Mucosa of stomach (tissue), 1 donor: ENCODE results near the gene NKD2.

Source experiments
- H3K27me3 ChIP-seq: one replicate; pipeline ENCODE4 v1.7.0; 2013; ENCODE audit warnings: mild to moderate bottlenecking, low read length; ENCODE audit not compliant: control insufficient read depth, insufficient read depth
- H3K36me3 ChIP-seq: one replicate; pipeline ENCODE4 v1.7.0; 2013; ENCODE audit warnings: low read length; ENCODE audit not compliant: control insufficient read depth, insufficient read depth
- H3K4me1 ChIP-seq: one replicate; pipeline ENCODE4 v1.7.0; 2013; ENCODE audit warnings: mild to moderate bottlenecking, low read length; ENCODE audit not compliant: control insufficient read depth, insufficient read depth
- H3K4me3 ChIP-seq: one replicate; pipeline ENCODE4 v1.7.0; 2013; ENCODE audit warnings: low read length
- H3K9ac ChIP-seq: one replicate; pipeline ENCODE4 v1.7.0; 2013; ENCODE audit warnings: mild to moderate bottlenecking, low read length, moderate library complexity
- H3K9me3 ChIP-seq: one replicate; pipeline ENCODE4 v1.7.0; 2013; ENCODE audit warnings: mild to moderate bottlenecking, low read length, moderate library complexity; ENCODE audit not compliant: control insufficient read depth
- donor health status: Pancreatic carcinoma.

Gene NKD2

DNA sequence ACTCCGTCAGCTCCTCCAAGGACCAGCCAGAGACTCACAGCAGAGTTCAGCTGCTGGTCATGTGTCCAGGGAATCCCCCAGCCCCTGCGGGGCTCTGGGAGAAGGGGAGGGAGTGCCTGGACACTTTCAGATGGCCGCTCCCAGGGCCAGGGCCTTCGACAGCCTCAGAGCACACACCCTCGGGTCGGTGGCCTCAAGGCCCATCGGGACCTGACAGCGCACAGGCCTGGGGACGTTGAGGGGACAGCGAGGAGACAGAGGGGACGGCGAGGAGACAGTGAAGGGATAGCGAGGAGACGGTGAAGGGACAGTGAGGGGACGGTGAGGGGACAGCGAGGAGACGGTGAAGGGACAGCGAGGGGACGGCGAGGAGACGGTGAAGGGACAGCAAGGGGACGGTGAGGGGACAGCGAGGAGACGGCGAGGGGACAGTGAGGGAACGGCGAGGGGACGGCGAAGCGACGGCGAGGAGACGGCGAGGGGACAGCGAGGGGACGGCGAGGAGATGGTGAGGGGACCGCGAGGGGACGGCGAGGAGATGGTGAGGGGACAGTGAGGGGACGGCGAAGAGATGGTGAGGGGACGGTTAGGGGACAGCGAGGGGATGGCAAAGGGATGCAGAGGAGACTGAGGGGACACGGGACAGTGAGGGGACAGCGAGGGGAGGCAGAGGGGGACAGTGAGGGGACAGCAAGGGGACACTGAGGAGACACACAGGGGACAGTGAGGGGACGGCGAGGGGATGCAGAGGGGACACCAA is 56.0 kb downstream of the NKD2 start:
- H3K27me3 ChIP-seq: no peaks in the 10 kb centered on the region
- H3K4me1 ChIP-seq: no peaks in the 10 kb centered on the region
- H3K9ac ChIP-seq: no peak overlapping the region
- H3K4me3 ChIP-seq: no peak overlapping the region
- no peaks in the 10 kb centered on the region for H3K36me3 ChIP-seq
- H3K9me3 ChIP-seq: no peaks in the 10 kb centered on the region

DNA sequence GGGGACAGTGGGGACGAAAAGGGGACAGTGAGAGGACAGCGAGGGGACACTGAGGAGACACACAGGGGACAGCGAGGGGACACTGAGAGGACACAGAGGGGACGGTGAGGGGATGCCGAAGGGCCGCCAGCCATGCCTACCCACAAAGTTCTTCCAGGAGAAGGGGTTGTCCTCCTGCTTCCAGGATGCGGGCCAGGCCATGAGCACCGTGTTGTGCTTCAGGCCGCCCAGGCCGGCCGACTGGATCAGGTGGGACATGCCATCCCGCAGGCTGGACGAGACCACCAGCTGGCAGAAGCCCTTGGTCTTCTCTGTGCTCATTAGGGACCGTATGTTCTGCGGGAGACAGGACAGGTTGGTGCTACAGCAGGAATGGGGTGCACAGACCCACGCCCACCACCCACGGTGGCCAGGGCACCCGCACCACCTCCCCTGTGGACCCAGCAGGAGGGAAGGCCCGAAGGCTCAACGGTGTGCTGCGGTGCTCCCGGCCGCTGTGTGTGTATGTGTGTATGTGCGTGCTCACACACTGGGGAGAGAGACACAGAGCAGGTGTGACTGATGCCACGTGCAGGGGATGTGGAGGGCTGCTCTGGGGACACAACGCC is 56.6 kb downstream of the NKD2 start:
- H3K36me3 ChIP-seq: no peaks in the 10 kb centered on the region
- no peaks in the 10 kb centered on the region for H3K9me3 ChIP-seq
- no peak overlapping the region for H3K9ac ChIP-seq
- no peaks in the 10 kb centered on the region for H3K27me3 ChIP-seq
- no peaks in the 10 kb centered on the region for H3K4me1 ChIP-seq
- H3K4me3 ChIP-seq: no peak overlapping the region

DNA sequence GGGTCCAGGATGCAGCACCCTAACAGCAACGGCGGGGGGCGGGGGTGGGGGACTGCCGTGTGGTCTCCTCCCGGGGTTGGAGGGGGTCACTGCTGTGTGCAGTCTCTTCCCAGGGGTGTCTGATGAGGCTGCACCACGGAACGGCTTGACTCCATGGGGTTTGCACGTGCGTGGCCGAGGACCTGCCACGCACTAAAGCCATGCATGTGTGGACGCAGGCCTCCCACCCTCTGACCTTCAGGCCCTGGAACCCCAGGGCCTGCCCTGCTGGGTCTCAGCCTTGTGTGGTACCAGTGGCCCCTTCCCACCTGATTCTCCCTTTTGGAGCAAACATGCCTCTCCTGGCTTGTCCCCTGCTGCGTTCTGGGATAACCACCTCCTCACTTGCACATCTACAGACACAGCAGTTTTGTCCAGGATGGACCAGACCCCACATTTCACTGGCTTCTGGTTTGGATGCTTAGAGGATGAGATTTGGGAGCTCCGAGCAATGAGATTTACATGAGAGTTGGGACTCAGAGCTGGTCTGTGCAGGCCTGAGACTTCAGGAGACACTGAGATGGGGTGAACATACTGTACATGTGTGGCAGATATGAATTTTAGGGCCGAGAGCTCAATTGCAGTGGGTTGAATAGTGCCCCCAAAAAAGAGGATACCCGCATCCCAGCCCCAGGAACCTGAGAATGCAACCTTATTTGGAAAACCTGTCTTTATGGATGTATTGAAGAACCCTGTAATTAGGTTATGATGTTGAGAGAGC is 57.5 kb downstream of the NKD2 start:
- H3K36me3 ChIP-seq: no peaks in the 10 kb centered on the region
- no peak overlapping the region for H3K9ac ChIP-seq
- no peaks in the 10 kb centered on the region for H3K27me3 ChIP-seq
- H3K4me3 ChIP-seq: no peak overlapping the region
- no peaks in the 10 kb centered on the region for H3K9me3 ChIP-seq
- H3K4me1 ChIP-seq: no peaks in the 10 kb centered on the region

DNA sequence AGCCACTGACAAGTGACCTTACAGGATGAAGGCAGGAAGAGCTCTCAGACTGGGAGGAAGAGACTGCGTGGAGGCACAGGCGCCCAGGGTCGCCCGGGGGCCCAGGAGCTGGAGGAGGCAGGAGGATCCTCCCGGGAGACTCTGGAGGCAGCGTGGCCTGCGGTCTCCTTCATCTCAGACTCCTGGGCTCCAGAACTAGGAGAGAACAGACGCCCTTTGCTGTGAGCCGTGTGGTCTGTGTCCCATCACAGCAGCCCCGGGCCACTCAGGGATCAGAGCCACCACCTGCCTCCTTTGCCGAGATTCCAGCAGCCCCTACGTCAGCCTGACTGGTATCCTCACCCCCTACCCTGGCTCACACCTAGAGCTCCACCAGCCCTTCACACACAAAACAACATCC is 58.1 kb downstream of the NKD2 start:
- no peaks in the 10 kb centered on the region for H3K9me3 ChIP-seq
- no peaks in the 10 kb centered on the region for H3K36me3 ChIP-seq
- H3K9ac ChIP-seq: no peak overlapping the region
- no peaks in the 10 kb centered on the region for H3K27me3 ChIP-seq
- H3K4me1 ChIP-seq: no peaks in the 10 kb centered on the region
- H3K4me3 ChIP-seq: no peak overlapping the region

DNA sequence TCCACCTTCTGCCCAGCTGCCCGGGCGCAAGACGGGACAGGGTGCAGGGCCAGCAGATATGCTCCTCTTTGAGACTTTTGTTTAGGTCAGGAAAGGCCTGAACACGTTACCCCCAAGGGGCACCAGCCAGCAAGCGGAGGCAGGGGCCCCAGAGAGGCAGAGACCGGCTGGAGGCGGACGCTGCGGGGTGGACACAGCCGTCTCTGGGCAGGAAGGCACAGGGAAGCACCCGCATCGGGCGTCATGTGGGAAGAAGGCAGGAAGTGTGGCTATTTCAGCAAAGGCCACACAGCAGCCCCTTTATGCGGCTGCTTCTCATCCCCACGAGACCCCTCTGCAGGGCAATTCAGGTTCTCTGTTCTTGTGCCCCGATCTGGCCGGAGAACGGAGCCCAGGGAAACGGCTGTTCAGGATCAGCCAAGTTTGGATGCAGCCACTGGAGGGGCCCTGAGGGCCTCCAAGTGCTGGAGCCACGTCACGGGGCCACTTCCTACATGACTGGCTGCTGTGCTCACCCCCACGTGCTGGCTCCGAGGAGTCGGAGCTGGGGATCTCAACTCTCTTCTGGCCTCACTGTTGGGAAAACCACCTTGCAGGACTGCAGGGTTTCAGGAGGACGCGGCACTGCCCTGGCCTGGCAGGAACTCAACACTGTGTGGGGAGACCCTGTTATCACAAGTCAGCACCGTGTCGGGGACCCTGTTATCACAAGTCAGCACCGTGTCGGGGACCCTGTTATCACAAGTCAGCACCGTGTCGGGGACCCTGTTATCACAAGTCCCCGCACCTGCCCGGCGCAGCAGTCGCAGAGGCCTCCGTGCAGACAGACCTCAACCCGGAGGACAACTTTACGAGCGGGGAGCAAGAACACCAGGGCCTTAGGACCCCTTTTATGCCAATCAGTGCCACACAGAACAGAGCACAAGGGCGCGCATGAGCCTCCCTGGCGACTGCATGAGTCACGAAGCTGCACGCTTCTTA is 58.8 kb downstream of the NKD2 start:
- H3K4me1 ChIP-seq: no peaks in the 10 kb centered on the region
- no peaks in the 10 kb centered on the region for H3K36me3 ChIP-seq
- H3K4me3 ChIP-seq: no peak overlapping the region
- no peak overlapping the region for H3K9ac ChIP-seq
- no peaks in the 10 kb centered on the region for H3K9me3 ChIP-seq
- H3K27me3 ChIP-seq: no peaks in the 10 kb centered on the region

DNA sequence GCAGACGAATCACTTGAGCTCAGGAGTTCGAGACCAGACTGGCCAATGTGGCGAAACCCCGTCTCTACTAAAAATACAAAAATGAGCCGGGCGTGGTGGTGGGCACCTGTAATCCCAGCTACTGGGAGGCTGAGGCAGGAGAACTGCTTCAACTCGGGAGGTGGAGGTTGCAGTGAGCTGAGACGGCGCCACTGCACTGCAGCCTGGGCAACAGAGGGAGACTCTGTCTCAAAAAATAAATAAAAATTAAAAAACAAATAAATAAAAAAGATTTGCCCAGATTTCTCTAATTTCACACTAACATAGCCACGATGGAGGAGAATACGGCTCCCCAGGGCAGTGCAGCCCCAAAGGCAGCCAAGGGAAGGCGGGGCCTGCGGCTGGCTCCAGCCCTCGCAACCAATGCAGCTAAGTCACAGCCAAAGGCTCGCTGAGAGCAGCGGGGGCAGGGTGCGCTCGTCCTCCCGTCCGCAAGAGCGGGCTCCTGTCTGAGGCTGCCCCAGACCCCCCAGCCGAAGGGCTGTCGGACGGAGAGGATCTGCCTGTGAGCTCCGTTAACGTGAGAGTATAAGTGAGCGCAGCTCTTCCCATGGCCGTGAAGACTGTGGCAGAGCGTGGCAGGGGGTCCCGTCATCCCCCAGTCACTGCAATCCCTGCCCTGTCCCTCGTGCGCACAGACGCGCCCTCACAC is 59.7 kb downstream of the NKD2 start:
- Histone ChIP-seq H3K27me3 (no peaks in the 10 kb centered on the region), H3K9ac (no peak overlapping the region), H3K9me3 (no peaks in the 10 kb centered on the region), H3K36me3 (no peaks in the 10 kb centered on the region), H3K4me3 (no peak overlapping the region), H3K4me1 (no peaks in the 10 kb centered on the region)

DNA sequence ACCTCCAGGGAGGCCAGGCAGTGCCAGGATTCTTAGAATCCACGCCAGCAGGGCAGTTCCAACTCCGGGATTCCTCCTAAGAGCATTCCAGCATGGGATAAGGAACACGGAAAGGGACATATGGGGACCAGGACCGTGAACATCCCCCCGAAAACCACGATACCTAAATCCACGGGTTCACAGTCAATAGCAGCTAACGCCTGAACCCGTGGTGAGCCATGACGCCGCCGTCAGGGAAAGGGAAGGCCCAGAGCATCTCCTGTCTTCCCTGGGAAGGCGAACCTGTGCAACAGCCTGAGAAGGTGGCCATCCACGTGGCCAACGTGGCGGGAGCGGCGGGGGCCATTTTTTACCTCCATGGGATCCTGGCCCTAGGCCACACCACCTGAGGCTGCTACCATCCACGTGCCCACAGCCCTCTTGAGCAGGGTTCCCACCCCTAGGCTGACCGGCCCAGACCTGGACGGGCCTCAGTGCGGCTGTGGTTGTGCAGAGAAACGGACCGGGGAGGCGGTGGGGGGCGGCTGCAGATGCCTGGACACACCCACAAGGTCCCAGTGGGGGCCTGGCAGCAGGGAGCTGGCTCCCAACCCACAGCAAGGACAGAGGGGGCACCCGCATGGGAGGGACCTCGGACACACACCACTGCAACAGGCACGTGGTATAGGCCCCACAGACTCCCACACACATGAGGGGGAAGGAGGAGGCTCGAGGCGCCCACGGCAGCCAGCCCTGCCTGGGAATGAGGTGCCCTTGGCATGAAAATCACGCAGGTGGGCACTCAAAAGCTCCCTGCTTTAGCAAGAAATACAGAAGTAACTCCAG is 60.5 kb downstream of the NKD2 start:
- H3K4me1 ChIP-seq: no peaks in the 10 kb centered on the region
- H3K9me3 ChIP-seq: no peaks in the 10 kb centered on the region
- H3K27me3 ChIP-seq: no peaks in the 10 kb centered on the region
- H3K36me3 ChIP-seq: no peaks in the 10 kb centered on the region
- no peak overlapping the region for H3K4me3 ChIP-seq
- no peak overlapping the region for H3K9ac ChIP-seq

DNA sequence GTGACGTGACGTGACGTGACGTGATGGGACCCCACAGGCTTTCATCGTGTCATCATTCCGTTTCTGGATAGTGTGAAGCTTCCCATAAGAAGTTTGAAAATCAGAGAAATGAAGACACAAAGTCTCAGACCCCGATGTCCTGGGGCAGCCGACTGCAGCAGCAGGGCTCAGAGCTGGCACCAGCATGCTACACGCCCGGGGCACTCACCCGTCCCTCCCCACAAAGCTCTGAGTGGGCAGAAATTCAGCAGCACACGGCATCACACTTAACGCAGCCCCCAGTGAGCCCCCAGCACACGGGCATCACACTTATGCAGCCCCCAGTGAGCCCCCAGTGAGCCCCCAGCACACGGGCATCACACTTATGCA is 61.1 kb downstream of the NKD2 start:
- Histone ChIP-seq H3K9ac (no peak overlapping the region), H3K27me3 (no peaks in the 10 kb centered on the region), H3K4me1 (no peaks in the 10 kb centered on the region), H3K4me3 (no peak overlapping the region), H3K36me3 (no peaks in the 10 kb centered on the region), H3K9me3 (no peaks in the 10 kb centered on the region)

DNA sequence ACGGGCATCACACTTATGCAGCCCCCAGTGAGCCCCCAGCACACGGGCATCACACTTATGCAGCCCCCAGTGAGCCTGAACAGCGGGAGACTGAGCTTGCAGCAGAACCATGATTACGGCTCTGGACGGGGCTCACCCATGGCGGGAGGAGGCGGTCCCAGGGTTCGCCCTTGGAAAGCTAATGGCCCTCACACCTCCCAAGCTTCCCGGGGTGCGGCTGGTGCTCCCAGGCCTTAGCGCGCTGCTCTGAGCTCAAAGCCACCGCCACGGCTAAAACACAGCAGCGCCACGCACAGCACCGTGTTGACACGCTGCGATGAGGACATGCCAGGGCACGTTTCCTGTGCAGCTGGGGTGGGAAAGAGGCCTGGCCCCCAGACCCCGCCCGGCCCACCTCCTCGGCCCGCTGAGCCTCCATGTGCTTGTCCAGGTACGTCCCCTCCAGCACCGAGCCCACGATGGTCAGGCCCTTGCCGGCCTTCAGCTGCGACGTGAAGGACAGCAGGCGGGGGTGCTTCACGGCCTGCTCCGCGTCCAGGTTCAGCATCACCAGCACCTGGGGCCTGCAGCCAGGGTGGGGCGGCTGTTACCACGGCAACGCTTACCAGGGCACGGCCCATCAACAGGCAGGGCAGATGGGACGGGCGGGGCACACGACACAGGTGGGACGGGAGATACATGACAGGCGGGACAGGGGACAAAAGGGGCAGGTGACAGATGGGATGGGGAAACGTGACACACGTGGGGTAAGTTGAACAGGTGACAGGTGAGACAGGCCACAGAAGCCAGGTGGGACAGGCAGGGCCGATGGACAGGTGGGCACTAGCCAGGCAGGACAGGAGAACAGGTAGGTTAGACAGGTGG is 64.9 kb downstream of the NKD2 start:
- H3K9ac ChIP-seq: no peak overlapping the region
- no peak overlapping the region for H3K4me3 ChIP-seq
- H3K9me3 ChIP-seq: no peaks in the 10 kb centered on the region
- H3K27me3 ChIP-seq: no peaks in the 10 kb centered on the region
- no peaks in the 10 kb centered on the region for H3K36me3 ChIP-seq
- no peaks in the 10 kb centered on the region for H3K4me1 ChIP-seq

DNA sequence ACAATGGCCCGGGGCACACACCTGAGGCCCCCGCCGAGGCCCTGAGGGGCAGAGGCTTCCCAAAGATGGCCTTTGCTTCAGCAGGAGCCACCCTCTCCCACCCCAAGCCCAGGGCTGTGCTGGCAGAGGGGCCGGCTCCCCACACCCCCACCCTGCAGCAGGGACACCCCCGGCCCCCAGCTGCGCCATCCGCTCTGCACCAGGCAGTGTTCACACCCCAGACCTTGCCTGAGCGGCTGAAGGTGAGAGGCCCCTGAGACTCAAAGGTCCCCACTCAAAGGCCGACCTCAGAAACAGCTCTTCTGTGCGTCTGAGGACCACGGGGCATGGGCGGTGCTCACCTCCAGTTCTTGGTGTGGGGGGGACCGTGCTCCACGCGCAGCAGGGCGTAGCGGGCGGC is 65.6 kb downstream of the NKD2 start:
- Histone ChIP-seq H3K9ac (no peak overlapping the region), H3K27me3 (no peaks in the 10 kb centered on the region), H3K4me3 (no peak overlapping the region), H3K9me3 (no peaks in the 10 kb centered on the region), H3K36me3 (no peaks in the 10 kb centered on the region), H3K4me1 (no peaks in the 10 kb centered on the region)
